ENCODE results near the gene LIFR.

GRCh38 chr5:38585816-38586215 is 29.4 kb upstream of the LIFR start:
- TF ChIP-seq, protein P1, sequence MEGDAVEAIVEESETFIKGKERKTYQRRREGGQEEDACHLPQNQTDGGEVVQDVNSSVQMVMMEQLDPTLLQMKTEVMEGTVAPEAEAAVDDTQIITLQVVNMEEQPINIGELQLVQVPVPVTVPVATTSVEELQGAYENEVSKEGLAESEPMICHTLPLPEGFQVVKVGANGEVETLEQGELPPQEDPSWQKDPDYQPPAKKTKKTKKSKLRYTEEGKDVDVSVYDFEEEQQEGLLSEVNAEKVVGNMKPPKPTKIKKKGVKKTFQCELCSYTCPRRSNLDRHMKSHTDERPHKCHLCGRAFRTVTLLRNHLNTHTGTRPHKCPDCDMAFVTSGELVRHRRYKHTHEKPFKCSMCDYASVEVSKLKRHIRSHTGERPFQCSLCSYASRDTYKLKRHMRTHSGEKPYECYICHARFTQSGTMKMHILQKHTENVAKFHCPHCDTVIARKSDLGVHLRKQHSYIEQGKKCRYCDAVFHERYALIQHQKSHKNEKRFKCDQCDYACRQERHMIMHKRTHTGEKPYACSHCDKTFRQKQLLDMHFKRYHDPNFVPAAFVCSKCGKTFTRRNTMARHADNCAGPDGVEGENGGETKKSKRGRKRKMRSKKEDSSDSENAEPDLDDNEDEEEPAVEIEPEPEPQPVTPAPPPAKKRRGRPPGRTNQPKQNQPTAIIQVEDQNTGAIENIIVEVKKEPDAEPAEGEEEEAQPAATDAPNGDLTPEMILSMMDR (IDR thresholded peaks at IDR 0.05): no peak
- TF ChIP-seq EZH2 (IDR thresholded peaks at IDR 0.05): no peak
- no peak for TF ChIP-seq EZH2phosphoT487 (IDR thresholded peaks at IDR 0.05)
